NCI-H2081 treated with DMSO at 0.1 percent for 48 hours (cell line): ENCODE measurements around the gene NR1D1.

Experiments
- DNase-seq: peaks from one replicate; lab custom pipeline; 2025; lab: John Stamatoyannopoulos, UW

The NR1D1 gene

GRCh38 chr17:40111221-40112128 lies 11.1 kb upstream of the NR1D1 start:
- peak; percentile 73 for DNase-seq

- DNase-seq: no peak
Measured at GRCh38 chr17:40110026-40110845, 9.8 kb upstream of the NR1D1 start.

- no peak for DNase-seq
Measured at GRCh38 chr17:40108970-40109824, 8.8 kb upstream of the NR1D1 start.

- no peak for DNase-seq
Measured at GRCh38 chr17:40107522-40108174, 7.3 kb upstream of the NR1D1 start.

GRCh38 chr17:40106760-40107521 lies 6.6 kb upstream of the NR1D1 start:
- no peak for DNase-seq

- no peak for DNase-seq
Measured at GRCh38 chr17:40105861-40106759, 5.7 kb upstream of the NR1D1 start.

GRCh38 chr17:40104594-40105486 lies 4.5 kb upstream of the NR1D1 start:
- DNase-seq: no peak

- no peak for DNase-seq
Measured at GRCh38 chr17:40103688-40104087, 3.3 kb upstream of the NR1D1 start.

GRCh38 chr17:40103071-40103661 lies 2.8 kb upstream of the NR1D1 start:
- no peak for DNase-seq

GRCh38 chr17:40101367-40102210 lies 1.2 kb upstream of the NR1D1 start:
- no peak for DNase-seq

GRCh38 chr17:40100669-40101366 lies 429 bp upstream of the NR1D1 start:
- DNase-seq: peak; percentile 88

- DNase-seq: no peak
Measured at GRCh38 chr17:40099619-40100418, 570 bp downstream of the NR1D1 start.

- peak; percentile 94 for DNase-seq
Measured at GRCh38 chr17:40098846-40099618, 1.4 kb downstream of the NR1D1 start.

GRCh38 chr17:40097931-40098845 lies 2.2 kb downstream of the NR1D1 start:
- no peak for DNase-seq
